ENCODE results near the gene MTCH1. TPM values are rescaled to one million over a fixed set of nuclear protein-coding genes. Genes with fewer than 3 reads are reported as not detected.

Gene MTCH1
- polyA plus RNA-seq, 2 donors = 58.0 to 107 TPM

DNA sequence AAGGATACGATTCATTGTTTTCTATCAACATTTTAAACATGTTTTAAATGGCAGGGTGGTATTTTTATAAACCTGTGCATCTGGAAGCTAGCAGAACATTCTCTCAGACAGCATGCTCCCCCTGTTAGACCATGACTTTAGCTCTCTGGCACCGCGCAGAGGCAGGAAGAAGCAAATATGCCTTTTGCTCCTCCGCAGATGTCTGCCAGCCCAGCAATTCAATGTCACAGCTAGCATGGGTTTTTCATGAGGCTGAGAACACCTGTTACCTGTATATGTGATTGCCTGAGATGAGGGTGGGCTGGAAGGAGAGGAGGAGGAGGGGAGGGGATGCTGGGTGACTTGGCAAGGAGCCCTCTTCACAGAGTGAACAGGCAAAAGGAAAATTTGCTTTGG, 6.7 kb downstream of the MTCH1 start:
- peaks cover 33 to 42% of the 10 kb centered on the region in 2 donors for H3K36me3 ChIP-seq (ENCODE audit: control insufficient read depth in 2 of 2, insufficient read depth in 2 of 2, low read length in 1 of 2)
- peaks cover 0 to 6% of the 10 kb centered on the region in 2 donors for H3K4me1 ChIP-seq (ENCODE audit: control insufficient read depth in 2 of 2, insufficient read depth in 2 of 2, low read length in 1 of 2)
- 40 to 53% methylated on average over 4 of the region's 4 CpGs for WGBS, 2 donors

DNA sequence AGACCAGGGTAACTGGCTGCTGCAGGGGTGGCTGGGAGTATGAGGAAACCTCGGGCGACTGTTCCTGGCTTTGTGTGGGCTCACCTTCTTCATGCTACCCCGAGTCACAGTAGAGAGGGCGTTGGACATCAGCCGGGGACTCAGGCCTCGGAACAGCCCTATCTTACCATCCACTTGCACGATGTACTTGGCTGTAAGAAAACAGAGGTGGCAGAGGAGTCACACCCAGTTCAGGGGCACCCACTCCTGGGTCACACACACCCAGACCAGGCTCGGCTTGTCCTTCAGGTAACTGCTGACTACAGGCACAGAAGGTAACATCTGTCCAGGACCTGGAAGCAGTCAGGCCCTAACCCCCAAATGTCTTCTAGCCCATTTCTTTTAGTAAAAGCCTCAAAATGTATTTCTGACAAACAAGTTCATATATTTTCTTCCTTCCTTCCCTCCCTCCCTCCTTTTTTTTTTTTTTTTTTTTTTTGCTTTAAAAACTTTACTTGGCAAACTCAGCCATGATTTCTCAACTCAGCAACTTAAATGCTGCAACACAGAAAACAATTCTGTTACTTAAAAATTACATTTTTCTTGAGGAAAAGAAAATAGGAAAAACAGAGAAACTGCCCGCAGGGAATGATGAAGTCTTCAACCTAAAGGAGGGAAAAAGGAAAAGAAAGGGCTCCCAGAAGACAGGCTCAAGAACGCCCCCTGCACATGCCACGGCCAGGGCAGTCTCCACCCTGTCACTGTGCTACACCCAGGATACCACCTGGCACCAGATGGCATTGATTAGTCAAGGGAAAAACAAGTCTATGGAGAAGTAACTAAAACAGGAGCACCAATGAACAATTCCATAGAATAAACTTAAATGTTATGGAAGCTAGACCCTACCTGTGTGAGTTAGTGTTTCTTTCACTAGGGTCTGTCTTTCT, 7.3 kb downstream of the MTCH1 start:
- H3K27ac ChIP-seq (ENCODE audit: low read depth in 2 of 2, low read length in 1 of 2) = no peak overlapping the region
- H3K36me3 ChIP-seq (ENCODE audit: control insufficient read depth in 2 of 2, insufficient read depth in 2 of 2, low read length in 1 of 2) = peaks cover 37 to 48% of the 10 kb centered on the region in 2 donors
- WGBS, 2 donors = 88% methylated on average over 11 of the region's 11 CpGs
- H3K4me3 ChIP-seq (ENCODE audit: low read depth in 1 of 2, low read length in 2 of 2) = no peak overlapping the region
- peaks cover 0 to 6% of the 10 kb centered on the region in 2 donors for H3K4me1 ChIP-seq (ENCODE audit: control insufficient read depth in 2 of 2, insufficient read depth in 2 of 2, low read length in 1 of 2)
- no peaks in the 10 kb centered on the region for H3K9me3 ChIP-seq (ENCODE audit: control insufficient read depth in 2 of 2, insufficient read depth in 1 of 2, low read depth in 1 of 2, low read length in 1 of 2)
- no peaks in the 10 kb centered on the region for H3K27me3 ChIP-seq (ENCODE audit: control insufficient read depth in 1 of 2, insufficient read depth in 2 of 2, low read length in 2 of 2)

More for the DNA sequence above, 6.7 kb downstream of the MTCH1 start:
- no peaks in the 10 kb centered on the region for H3K27me3 ChIP-seq (ENCODE audit: control insufficient read depth in 1 of 2, insufficient read depth in 2 of 2, low read length in 2 of 2)
- no peak overlapping the region for H3K4me3 ChIP-seq (ENCODE audit: low read depth in 1 of 2, low read length in 2 of 2)
- no peak overlapping the region for H3K27ac ChIP-seq (ENCODE audit: low read depth in 2 of 2, low read length in 1 of 2)
- no peaks in the 10 kb centered on the region for H3K9me3 ChIP-seq (ENCODE audit: control insufficient read depth in 2 of 2, insufficient read depth in 1 of 2, low read depth in 1 of 2, low read length in 1 of 2)

DNA sequence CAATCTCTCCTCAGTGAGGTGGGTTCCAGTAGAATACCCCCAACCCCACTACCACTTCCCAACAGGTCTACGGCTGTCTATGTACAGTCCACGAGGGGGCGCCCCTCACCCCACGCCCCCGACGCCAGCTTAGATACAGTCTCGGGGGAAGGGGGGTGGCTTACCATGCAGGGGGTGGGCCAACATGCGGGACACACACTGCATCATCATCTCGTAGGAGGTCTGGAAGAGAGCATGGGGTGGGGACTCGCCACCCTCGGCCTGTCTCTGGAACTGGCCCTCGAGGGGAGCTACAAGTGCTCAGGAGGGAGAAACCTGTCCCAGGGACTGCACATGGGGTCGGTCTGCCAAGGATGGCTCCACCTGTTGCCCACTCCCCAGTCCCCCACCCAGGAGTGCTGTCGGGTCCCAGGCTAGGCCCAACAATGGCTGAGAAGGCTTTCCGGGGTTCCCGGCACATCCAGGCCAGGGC, 8.5 kb downstream of the MTCH1 start:
- H3K27me3 ChIP-seq (ENCODE audit: control insufficient read depth in 1 of 2, insufficient read depth in 2 of 2, low read length in 2 of 2) = no peaks in the 10 kb centered on the region
- peaks cover 0 to 3% of the 10 kb centered on the region in 2 donors for H3K4me1 ChIP-seq (ENCODE audit: control insufficient read depth in 2 of 2, insufficient read depth in 2 of 2, low read length in 1 of 2)
- H3K27ac ChIP-seq (ENCODE audit: low read depth in 2 of 2, low read length in 1 of 2) = no peak overlapping the region
- H3K36me3 ChIP-seq (ENCODE audit: control insufficient read depth in 2 of 2, insufficient read depth in 2 of 2, low read length in 1 of 2) = peaks cover 45 to 54% of the 10 kb centered on the region in 2 donors
- H3K9me3 ChIP-seq (ENCODE audit: control insufficient read depth in 2 of 2, insufficient read depth in 1 of 2, low read depth in 1 of 2, low read length in 1 of 2) = no peaks in the 10 kb centered on the region
- WGBS, 2 donors = 76 to 79% methylated on average over 16 of the region's 16 CpGs
- H3K4me3 ChIP-seq (ENCODE audit: low read depth in 1 of 2, low read length in 2 of 2) = no peak overlapping the region

DNA sequence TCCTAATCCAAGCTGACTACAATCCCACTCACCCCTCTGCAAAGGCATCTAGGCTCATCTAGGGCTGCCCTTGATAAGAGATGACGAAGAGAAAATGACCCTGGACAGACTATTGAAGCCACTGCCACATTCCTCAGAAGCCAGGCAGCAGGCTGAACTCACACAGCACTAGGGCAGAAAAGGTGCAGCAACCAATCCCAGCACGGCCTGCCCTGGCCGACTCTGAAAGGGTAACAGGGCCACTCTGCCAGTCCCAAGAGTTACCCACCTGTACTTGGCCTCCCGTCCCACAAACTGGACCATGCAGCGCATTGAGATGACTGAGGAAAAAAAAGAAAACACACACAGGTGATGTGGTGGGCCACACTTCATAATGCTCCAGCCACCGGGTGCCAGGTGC, 9.1 kb downstream of the MTCH1 start:
- no peaks in the 10 kb centered on the region for H3K9me3 ChIP-seq (ENCODE audit: control insufficient read depth in 2 of 2, insufficient read depth in 1 of 2, low read depth in 1 of 2, low read length in 1 of 2)
- no peaks in the 10 kb centered on the region for H3K27me3 ChIP-seq (ENCODE audit: control insufficient read depth in 1 of 2, insufficient read depth in 2 of 2, low read length in 2 of 2)
- H3K36me3 ChIP-seq (ENCODE audit: control insufficient read depth in 2 of 2, insufficient read depth in 2 of 2, low read length in 1 of 2) = peaks cover 51 to 59% of the 10 kb centered on the region in 2 donors
- no peak overlapping the region for H3K4me3 ChIP-seq (ENCODE audit: low read depth in 1 of 2, low read length in 2 of 2)
- no peak overlapping the region for H3K27ac ChIP-seq (ENCODE audit: low read depth in 2 of 2, low read length in 1 of 2)
- WGBS, 2 donors = 91 to 95% methylated on average over 6 of the region's 6 CpGs
- H3K4me1 ChIP-seq (ENCODE audit: control insufficient read depth in 2 of 2, insufficient read depth in 2 of 2, low read length in 1 of 2) = peaks cover 0 to 3% of the 10 kb centered on the region in 2 donors

DNA sequence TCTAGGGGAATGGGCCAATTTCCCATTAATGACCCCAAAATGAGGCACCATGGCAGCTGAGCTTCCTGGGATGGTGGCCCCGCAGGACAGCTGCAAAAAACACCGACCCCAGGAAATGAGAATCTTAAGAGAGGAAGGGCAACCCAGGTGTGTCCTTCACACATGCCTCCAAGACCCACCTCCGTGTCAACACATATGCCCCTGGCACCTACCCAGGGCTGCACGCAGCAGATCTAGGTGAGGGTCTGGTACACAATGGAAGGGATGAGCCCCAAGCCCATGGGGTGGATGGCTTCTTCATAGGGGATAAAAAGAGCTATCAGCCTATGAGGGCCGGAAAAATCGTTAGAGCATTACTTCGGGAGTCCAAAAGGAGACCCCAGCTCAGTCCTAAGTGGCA, 9.5 kb downstream of the MTCH1 start:
- 96% methylated on average over 7 of the region's 7 CpGs for WGBS, 2 donors
- Histone ChIP-seq H3K4me1 (ENCODE audit: control insufficient read depth in 2 of 2, insufficient read depth in 2 of 2, low read length in 1 of 2) (peaks cover 0 to 3% of the 10 kb centered on the region in 2 donors), H3K36me3 (ENCODE audit: control insufficient read depth in 2 of 2, insufficient read depth in 2 of 2, low read length in 1 of 2) (peaks cover 54 to 64% of the 10 kb centered on the region in 2 donors)

DNA sequence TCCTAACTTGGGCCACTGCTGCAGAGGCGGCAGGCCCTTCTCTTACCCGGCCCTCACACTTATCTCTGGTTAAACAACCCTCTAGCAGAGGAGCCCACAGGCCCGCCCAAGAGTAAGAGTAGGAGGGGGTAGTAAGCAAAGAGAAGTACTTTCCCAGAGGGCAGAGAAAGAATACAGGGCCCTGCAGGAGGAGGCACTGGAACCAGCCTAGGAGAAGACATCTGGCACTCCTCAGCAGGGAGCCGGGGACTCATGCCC, 10.1 kb downstream of the MTCH1 start:
- no peaks in the 10 kb centered on the region for H3K9me3 ChIP-seq (ENCODE audit: control insufficient read depth in 2 of 2, insufficient read depth in 1 of 2, low read depth in 1 of 2, low read length in 1 of 2)
- WGBS, 2 donors = 86 to 89% methylated on average over 4 of the region's 4 CpGs
- peaks cover 57 to 66% of the 10 kb centered on the region in 2 donors for H3K36me3 ChIP-seq (ENCODE audit: control insufficient read depth in 2 of 2, insufficient read depth in 2 of 2, low read length in 1 of 2)
- no peaks in the 10 kb centered on the region for H3K27me3 ChIP-seq (ENCODE audit: control insufficient read depth in 1 of 2, insufficient read depth in 2 of 2, low read length in 2 of 2)
- no peak overlapping the region for H3K27ac ChIP-seq (ENCODE audit: low read depth in 2 of 2, low read length in 1 of 2)
- peaks cover 0 to 4% of the 10 kb centered on the region in 2 donors for H3K4me1 ChIP-seq (ENCODE audit: control insufficient read depth in 2 of 2, insufficient read depth in 2 of 2, low read length in 1 of 2)
- H3K4me3 ChIP-seq (ENCODE audit: low read depth in 1 of 2, low read length in 2 of 2) = no peak overlapping the region

More for the DNA sequence above, 9.5 kb downstream of the MTCH1 start:
- Histone ChIP-seq H3K4me3 (ENCODE audit: low read depth in 1 of 2, low read length in 2 of 2) (no peak overlapping the region), H3K27ac (ENCODE audit: low read depth in 2 of 2, low read length in 1 of 2) (no peak overlapping the region), H3K9me3 (ENCODE audit: control insufficient read depth in 2 of 2, insufficient read depth in 1 of 2, low read depth in 1 of 2, low read length in 1 of 2) (no peaks in the 10 kb centered on the region), H3K27me3 (ENCODE audit: control insufficient read depth in 1 of 2, insufficient read depth in 2 of 2, low read length in 2 of 2) (no peaks in the 10 kb centered on the region)

DNA sequence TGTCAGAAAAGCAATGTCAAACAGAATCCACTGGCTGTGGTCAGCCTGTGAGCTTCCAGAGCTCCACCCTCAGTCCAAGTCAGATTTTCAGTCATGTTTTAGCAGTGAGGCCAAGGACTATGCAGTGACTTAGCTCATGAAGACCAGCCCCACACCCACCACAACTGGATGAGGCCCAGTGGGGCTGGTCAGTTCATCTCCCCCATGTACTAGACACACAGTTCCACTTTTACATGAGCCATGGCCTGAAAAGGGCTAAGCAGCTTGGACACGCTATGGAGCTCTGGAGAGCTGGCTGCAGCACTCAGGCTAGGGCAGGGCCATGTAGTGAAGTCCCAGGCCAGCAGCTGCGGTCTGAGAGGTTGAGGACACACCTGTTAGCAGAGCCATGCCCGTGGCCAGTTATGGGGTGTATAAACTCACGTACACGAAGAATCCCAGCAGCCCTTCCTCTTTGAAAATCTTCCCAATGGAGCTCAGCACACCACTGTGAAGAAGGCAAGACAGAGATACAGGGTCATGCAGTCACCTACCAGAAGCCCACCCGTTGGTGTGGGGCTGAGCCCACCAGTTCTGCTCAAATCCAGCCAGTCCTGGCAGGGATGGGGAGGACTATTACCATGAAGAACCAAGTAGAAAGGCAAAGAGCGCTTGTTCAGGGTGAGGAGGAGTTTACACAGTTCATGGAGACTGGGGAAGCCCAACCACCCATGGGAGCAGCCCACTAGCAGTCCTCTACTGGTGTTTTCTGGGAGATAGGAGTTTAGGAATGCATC, 10.6 kb downstream of the MTCH1 start:
- no peaks in the 10 kb centered on the region for H3K27me3 ChIP-seq (ENCODE audit: control insufficient read depth in 1 of 2, insufficient read depth in 2 of 2, low read length in 2 of 2)
- no peak overlapping the region for H3K27ac ChIP-seq (ENCODE audit: low read depth in 2 of 2, low read length in 1 of 2)
- no peaks in the 10 kb centered on the region for H3K9me3 ChIP-seq (ENCODE audit: control insufficient read depth in 2 of 2, insufficient read depth in 1 of 2, low read depth in 1 of 2, low read length in 1 of 2)
- WGBS, 2 donors = 88 to 90% methylated on average over 7 of the region's 7 CpGs
- peaks cover 58 to 68% of the 10 kb centered on the region in 2 donors for H3K36me3 ChIP-seq (ENCODE audit: control insufficient read depth in 2 of 2, insufficient read depth in 2 of 2, low read length in 1 of 2)
- H3K4me1 ChIP-seq (ENCODE audit: control insufficient read depth in 2 of 2, insufficient read depth in 2 of 2, low read length in 1 of 2) = peaks cover 0 to 7% of the 10 kb centered on the region in 2 donors
- H3K4me3 ChIP-seq (ENCODE audit: low read depth in 1 of 2, low read length in 2 of 2) = no peak overlapping the region

DNA sequence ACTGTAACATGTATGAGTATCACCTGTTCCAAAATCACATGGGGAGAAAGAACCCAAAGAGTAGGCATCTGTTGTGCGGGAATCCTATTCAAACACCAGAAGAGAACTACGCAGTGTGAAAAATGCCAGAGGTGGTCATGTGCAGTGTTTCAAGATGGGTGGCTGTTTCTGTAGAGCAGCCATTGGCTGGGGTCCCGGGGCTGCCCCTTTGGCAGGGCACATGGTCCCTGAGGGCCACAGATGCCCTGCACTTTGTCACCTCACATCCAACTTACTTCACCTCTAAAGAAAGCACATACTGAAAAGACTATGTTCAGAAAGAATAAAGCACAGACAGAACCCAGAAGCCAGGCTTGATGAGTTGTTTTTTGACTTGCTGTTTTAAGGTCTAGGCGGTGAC, 12.3 kb downstream of the MTCH1 start:
- H3K4me1 ChIP-seq (ENCODE audit: control insufficient read depth in 2 of 2, insufficient read depth in 2 of 2, low read length in 1 of 2) = peaks cover 4 to 17% of the 10 kb centered on the region in 2 donors
- 93 to 94% methylated on average over 4 of the region's 4 CpGs for WGBS, 2 donors
- H3K27ac ChIP-seq (ENCODE audit: low read depth in 2 of 2, low read length in 1 of 2) = no peak overlapping the region
- peaks cover 73 to 83% of the 10 kb centered on the region in 2 donors for H3K36me3 ChIP-seq (ENCODE audit: control insufficient read depth in 2 of 2, insufficient read depth in 2 of 2, low read length in 1 of 2)
- H3K27me3 ChIP-seq (ENCODE audit: control insufficient read depth in 1 of 2, insufficient read depth in 2 of 2, low read length in 2 of 2) = no peaks in the 10 kb centered on the region
- no peak overlapping the region for H3K4me3 ChIP-seq (ENCODE audit: low read depth in 1 of 2, low read length in 2 of 2)
- H3K9me3 ChIP-seq (ENCODE audit: control insufficient read depth in 2 of 2, insufficient read depth in 1 of 2, low read depth in 1 of 2, low read length in 1 of 2) = no peaks in the 10 kb centered on the region

DNA sequence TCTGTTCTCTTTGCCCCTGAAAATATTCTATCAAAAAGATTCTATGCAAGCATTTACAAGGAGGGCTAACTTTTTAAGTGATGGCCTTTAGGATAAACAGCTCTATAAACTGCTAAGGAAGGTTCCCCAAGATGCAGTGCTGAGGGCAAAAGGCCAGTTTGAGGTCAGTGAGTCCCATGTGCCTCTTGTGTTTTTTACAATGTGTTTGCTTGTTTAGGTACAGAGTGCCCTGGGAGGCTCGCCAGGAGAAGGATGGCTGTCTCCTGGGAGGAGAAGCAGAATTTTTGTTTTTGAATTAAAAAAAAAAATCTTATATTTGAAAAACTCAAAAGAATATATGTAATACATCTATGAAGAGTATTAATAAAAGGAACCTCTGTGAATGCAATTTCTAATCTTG, 12.8 kb downstream of the MTCH1 start:
- peaks cover 75 to 84% of the 10 kb centered on the region in 2 donors for H3K36me3 ChIP-seq (ENCODE audit: control insufficient read depth in 2 of 2, insufficient read depth in 2 of 2, low read length in 1 of 2)
- no peak overlapping the region for H3K4me3 ChIP-seq (ENCODE audit: low read depth in 1 of 2, low read length in 2 of 2)
- H3K4me1 ChIP-seq (ENCODE audit: control insufficient read depth in 2 of 2, insufficient read depth in 2 of 2, low read length in 1 of 2) = peaks cover 7 to 17% of the 10 kb centered on the region in 2 donors
- whole genome bisulfite sequencing, 2 donors = 92 to 97% methylated on average over 1 of the region's 1 CpG
- no peak overlapping the region for H3K27ac ChIP-seq (ENCODE audit: low read depth in 2 of 2, low read length in 1 of 2)
- H3K27me3 ChIP-seq (ENCODE audit: control insufficient read depth in 1 of 2, insufficient read depth in 2 of 2, low read length in 2 of 2) = no peaks in the 10 kb centered on the region
- H3K9me3 ChIP-seq (ENCODE audit: control insufficient read depth in 2 of 2, insufficient read depth in 1 of 2, low read depth in 1 of 2, low read length in 1 of 2) = no peaks in the 10 kb centered on the region

All from esophagus (tissue), 2 donors.